Liver (tissue), 3 donors: ENCODE results near the gene PIP5K1C.

ENCODE experiments used
- CTCF ChIP-seq: fragments of 150-350 bp; IDR thresholded peaks from 2 replicates; pipeline ENCODE4 v1.5.1; 2017; ENCODE audit warnings: improper control_type of control experiment, low read depth, low read length; ENCODE audit not compliant: missing input control
- FOXA1 ChIP-seq: IDR thresholded peaks from 2 replicates; pipeline ENCODE4 v1.6.1; 2016; ENCODE audit warnings: antibody characterized with exemption
- GABPA ChIP-seq, 2 donors: IDR thresholded peaks in 1 of 2; conservative IDR thresholded peaks in 1 of 2; 2 replicates each; pipeline ENCODE4 v1.6.1; 2016; ENCODE audit warnings: antibody characterized with exemption in 2 of 2, mild to moderate bottlenecking in 1 of 2, moderate library complexity in 1 of 2
- JUND ChIP-seq, 2 donors: IDR thresholded peaks; 2 replicates each; pipeline ENCODE4 v1.6.1; 2016; ENCODE audit warnings: antibody characterized with exemption in 2 of 2
- NR2F2 ChIP-seq: IDR thresholded peaks from 2 replicates; pipeline ENCODE4 v1.6.1; 2016; ENCODE audit warnings: antibody characterized with exemption
- TAF1 ChIP-seq: conservative IDR thresholded peaks from 2 replicates; pipeline ENCODE4 v1.6.1; 2016; ENCODE audit warnings: antibody characterized with exemption, mild to moderate bottlenecking
- YY1 ChIP-seq: IDR thresholded peaks from 2 replicates; pipeline ENCODE4 v1.6.1; 2016; ENCODE audit warnings: antibody characterized with exemption, mild to moderate bottlenecking
- donor health status: healthy.
- donor health status: healthy.

- TF ChIP-seq FOXA1: no peak
- no peak for TF ChIP-seq CTCF
- TF ChIP-seq YY1: no peak
- no peak for TF ChIP-seq NR2F2
- TF ChIP-seq GABPA (IDR thresholded peaks at IDR 0.05 in 1 of 2, conservative IDR thresholded peaks at IDR 0.05 in 1 of 2): no peak
- no peak for TF ChIP-seq TAF1
- no peak for TF ChIP-seq JUND (IDR thresholded peaks at IDR 0.05)
Observed at GRCh38 chr19:3614858-3615505, 85.3 kb downstream of the PIP5K1C start.
